ENCODE measurements around the gene OGFRL1. TPM values are rescaled to one million over a fixed set of nuclear protein-coding genes. Genes with fewer than 3 reads are reported as not detected.

Gene OGFRL1
- polyA plus RNA-seq, 1 donor from 2014 or later: 8.3 TPM

DNA sequence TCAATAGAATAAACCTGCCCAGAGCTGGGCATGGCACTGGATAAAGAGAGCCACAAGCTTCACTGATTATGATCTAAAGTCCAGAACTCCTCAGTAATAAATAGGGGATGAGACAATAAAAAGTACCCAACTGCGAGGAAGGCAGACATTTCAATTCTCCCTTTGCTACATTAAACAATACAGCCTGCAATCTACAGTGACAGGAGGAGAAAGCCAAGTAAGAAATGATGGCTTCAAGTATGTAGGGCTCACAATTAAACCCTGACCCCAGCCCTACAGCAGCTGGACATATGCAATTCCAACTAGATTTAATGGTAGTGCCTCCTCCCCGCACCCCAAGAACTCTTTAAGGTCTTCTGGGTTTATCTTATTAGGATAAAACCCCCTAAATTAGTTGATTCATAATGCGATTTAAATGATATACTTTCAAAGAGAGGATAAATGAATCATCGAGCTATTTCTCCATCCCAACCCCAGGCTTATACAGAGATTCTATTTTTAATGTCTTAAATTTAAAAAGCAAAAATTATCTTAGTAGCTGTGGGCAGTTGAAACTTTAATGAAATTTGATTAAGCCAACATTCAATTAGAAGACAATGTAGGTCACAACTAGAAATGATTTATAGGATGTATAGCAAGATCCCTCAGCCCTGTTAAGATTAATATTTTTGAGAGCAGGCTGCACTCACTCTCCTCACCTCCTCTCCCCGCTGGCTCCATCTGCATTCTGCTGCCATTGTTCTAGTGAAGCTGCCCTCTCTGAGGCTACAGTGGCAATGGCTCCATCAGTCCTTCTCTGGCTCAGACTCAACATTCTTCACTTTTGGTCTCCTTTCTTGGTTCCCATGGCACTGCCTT lies 57.1 kb downstream of the OGFRL1 start:
- H3K9me2 ChIP-seq (ENCODE audit: insufficient read depth, low read length): no peaks in the 10 kb centered on the region
- H3K36me3 ChIP-seq (ENCODE audit: insufficient read depth, low read length): no peaks in the 10 kb centered on the region
- H3K27ac ChIP-seq (ENCODE audit: low read length): no peak overlapping the region
- no peak for TF ChIP-seq EZH2 (IDR thresholded peaks at IDR 0.05; ENCODE audit: borderline replicate concordance, insufficient read depth, low read length, poor library complexity, severe bottlenecking)
- H3K4me2 ChIP-seq (ENCODE audit: low read length): no peak overlapping the region
- no peaks in the 10 kb centered on the region for H3K27me3 ChIP-seq (ENCODE audit: insufficient read depth, low read depth, low read length)
- H3K9me3 ChIP-seq (ENCODE audit: low read length): no peaks in the 10 kb centered on the region
- no peaks in the 10 kb centered on the region for H3K79me2 ChIP-seq (replicated peaks; ENCODE audit: insufficient read depth, low read length)
- no peak overlapping the region for H3K9ac ChIP-seq (ENCODE audit: low read length)
- H3K4me3 ChIP-seq (ENCODE audit: low read length): no peak overlapping the region
- H4K20me1 ChIP-seq (ENCODE audit: insufficient read depth): no peaks in the 10 kb centered on the region
- H2AFZ ChIP-seq (ENCODE audit: low read depth, low read length): no peak overlapping the region
- H3F3A ChIP-seq (ENCODE audit: insufficient read depth, low read length, poor library complexity, severe bottlenecking): no peaks in the 10 kb centered on the region

- no peak overlapping the region for H3K27ac ChIP-seq (ENCODE audit: low read length)
- no peaks in the 10 kb centered on the region for H4K20me1 ChIP-seq (ENCODE audit: insufficient read depth)
Observed at GRCh38 chr6:71346334-71346694, 57.7 kb downstream of the OGFRL1 start.

More at GRCh38 chr6:71346334-71346694, 57.7 kb downstream of the OGFRL1 start:
- Histone ChIP-seq H3K9me2 (ENCODE audit: insufficient read depth, low read length) (no peaks in the 10 kb centered on the region), H3K9me3 (ENCODE audit: low read length) (no peaks in the 10 kb centered on the region), H3K9ac (ENCODE audit: low read length) (no peak overlapping the region), H3K27me3 (ENCODE audit: insufficient read depth, low read depth, low read length) (no peaks in the 10 kb centered on the region), H3K79me2 (replicated peaks; ENCODE audit: insufficient read depth, low read length) (no peaks in the 10 kb centered on the region), H3F3A (ENCODE audit: insufficient read depth, low read length, poor library complexity, severe bottlenecking) (no peaks in the 10 kb centered on the region), H2AFZ (ENCODE audit: low read depth, low read length) (no peak overlapping the region), H3K4me2 (ENCODE audit: low read length) (no peak overlapping the region), H3K36me3 (ENCODE audit: insufficient read depth, low read length) (no peaks in the 10 kb centered on the region), H3K4me3 (ENCODE audit: low read length) (no peak overlapping the region)
- TF ChIP-seq POLR2AphosphoS5 (IDR thresholded peaks at IDR 0.05) (no peak), SMC3 (conservative IDR thresholded peaks at IDR 0.05; ENCODE audit: poor library complexity) (no peak), EP300 (conservative IDR thresholded peaks at IDR 0.05; ENCODE audit: poor library complexity, severe bottlenecking) (no peak), REST (IDR thresholded peaks at IDR 0.05; ENCODE audit: borderline replicate concordance) (no peak), MXI1 (conservative IDR thresholded peaks at IDR 0.05; ENCODE audit: poor library complexity, severe bottlenecking) (no peak), TAF1 (IDR thresholded peaks at IDR 0.05; ENCODE audit: low read depth) (no peak), EZH2 (IDR thresholded peaks at IDR 0.05; ENCODE audit: borderline replicate concordance, insufficient read depth, low read length, poor library complexity, severe bottlenecking) (no peak), RAD21 (conservative IDR thresholded peaks at IDR 0.05) (no peak), CTCF (IDR thresholded peaks at IDR 0.05; ENCODE audit: poor library complexity, severe bottlenecking) (no peak)
